Hepatocyte (in vitro differentiated cells): ENCODE measurements around the gene PITX3. TPM values are rescaled to one million over a fixed set of nuclear protein-coding genes. Genes with fewer than 3 reads are reported as not detected.

Experiments
- DNase-seq: peaks from one replicate; pipeline ENCODE4 v3.0.0-alpha.2; 2016; ENCODE audit warnings: low spot score
- H2AFZ ChIP-seq: fragments of 200-600 bp; sonication (generic); 2 replicates; pipeline ENCODE4 v1.6.0; 2016; ENCODE audit warnings: antibody characterized with exemption, mild to moderate bottlenecking
- H3K27ac ChIP-seq: fragments of 200-600 bp; sonication (generic); 2 replicates; pipeline ENCODE4 v1.5.1; 2016; ENCODE audit warnings: mild to moderate bottlenecking
- H3K27me3 ChIP-seq: fragments of 200-600 bp; sonication (generic); 2 replicates; pipeline ENCODE4 v1.6.1; 2016
- H3K36me3 ChIP-seq: fragments of 200-600 bp; sonication (generic); replicated peaks from 2 replicates; pipeline ENCODE4 v1.5.1; 2016; ENCODE audit warnings: low read depth; ENCODE audit not compliant: insufficient read depth
- H3K4me1 ChIP-seq: fragments of 200-600 bp; sonication (generic); 2 replicates; pipeline ENCODE4 v1.5.1; 2016; ENCODE audit warnings: mild to moderate bottlenecking, moderate library complexity; ENCODE audit not compliant: insufficient read depth
- H3K4me2 ChIP-seq: fragments of 200-600 bp; sonication (generic); 2 replicates; pipeline ENCODE4 v1.6.0; 2016
- H3K4me3 ChIP-seq: fragments of 200-600 bp; sonication (generic); 2 replicates; pipeline ENCODE4 v1.5.1; 2016; ENCODE audit warnings: mild to moderate bottlenecking
- H3K79me2 ChIP-seq: fragments of 200-600 bp; sonication (generic); 2 replicates; pipeline ENCODE4 v1.6.0; 2017; ENCODE audit warnings: mild to moderate bottlenecking
- H3K9me2 ChIP-seq: fragments of 200-600 bp; sonication (generic); replicated peaks from 2 replicates; pipeline ENCODE4 v1.6.0; 2017; ENCODE audit warnings: mild to moderate bottlenecking; ENCODE audit not compliant: insufficient read depth
- H3K9me3 ChIP-seq: fragments of 200-600 bp; sonication (generic); 2 replicates; pipeline ENCODE4 v1.5.1; 2016; ENCODE audit warnings: low read depth, mild to moderate bottlenecking
- H4K20me1 ChIP-seq: fragments of 200-600 bp; sonication (generic); 2 replicates; pipeline ENCODE4 v1.6.0; 2016; ENCODE audit warnings: mild to moderate bottlenecking; ENCODE audit not compliant: insufficient read depth, poor library complexity, severe bottlenecking
- CTCF ChIP-seq: fragments of 200-600 bp; sonication (generic); IDR thresholded peaks from 2 replicates; pipeline ENCODE4 v1.5.1; 2016; ENCODE audit warnings: antibody characterized with exemption, mild to moderate bottlenecking; ENCODE audit not compliant: poor library complexity
- EZH2 ChIP-seq: fragments of 200-600 bp; sonication (generic); IDR thresholded peaks from 2 replicates; pipeline ENCODE4 v1.6.1; 2016; ENCODE audit warnings: antibody characterized with exemption, mild to moderate bottlenecking, borderline replicate concordance
- EZH2phosphoT487 ChIP-seq: fragments of 200-600 bp; sonication (generic); IDR thresholded peaks from one replicate; pipeline ENCODE4 v1.6.1; 2018; ENCODE audit warnings: antibody characterized with exemption, mild to moderate bottlenecking, low read depth, moderate library complexity; ENCODE audit not compliant: unreplicated experiment, severe bottlenecking
- WGBS: methylation state at CpG from one replicate; pipeline ENCODE4 v1.1.6; 2016; ENCODE audit warnings: low lambda C conversion rate; ENCODE audit errors: missing lambda C conversion rate; 5-methylcytosine and 5-hydroxymethylcytosine counted together
- polyA plus RNA-seq: library from polyadenylated mRNA; unstranded; fragments of >200 nt; fragmentation: Nextera tagmentation; extraction: Ambion mirVana; gene quantifications from 2 replicates; pipeline ENCODE4 v1.2.1, GENCODE V29; 2016
- total RNA-seq: library from RNA; depleted of rRNA; stranded (reverse); fragments of >200 nt; gene quantifications from 2 replicates; pipeline ENCODE4 v1.2.3, GENCODE V29; 2014

Gene PITX3
- total and polyA plus RNA-seq, 2 experiments from 2014 or later, result 0.52 TPM; not detected in 1

DNA sequence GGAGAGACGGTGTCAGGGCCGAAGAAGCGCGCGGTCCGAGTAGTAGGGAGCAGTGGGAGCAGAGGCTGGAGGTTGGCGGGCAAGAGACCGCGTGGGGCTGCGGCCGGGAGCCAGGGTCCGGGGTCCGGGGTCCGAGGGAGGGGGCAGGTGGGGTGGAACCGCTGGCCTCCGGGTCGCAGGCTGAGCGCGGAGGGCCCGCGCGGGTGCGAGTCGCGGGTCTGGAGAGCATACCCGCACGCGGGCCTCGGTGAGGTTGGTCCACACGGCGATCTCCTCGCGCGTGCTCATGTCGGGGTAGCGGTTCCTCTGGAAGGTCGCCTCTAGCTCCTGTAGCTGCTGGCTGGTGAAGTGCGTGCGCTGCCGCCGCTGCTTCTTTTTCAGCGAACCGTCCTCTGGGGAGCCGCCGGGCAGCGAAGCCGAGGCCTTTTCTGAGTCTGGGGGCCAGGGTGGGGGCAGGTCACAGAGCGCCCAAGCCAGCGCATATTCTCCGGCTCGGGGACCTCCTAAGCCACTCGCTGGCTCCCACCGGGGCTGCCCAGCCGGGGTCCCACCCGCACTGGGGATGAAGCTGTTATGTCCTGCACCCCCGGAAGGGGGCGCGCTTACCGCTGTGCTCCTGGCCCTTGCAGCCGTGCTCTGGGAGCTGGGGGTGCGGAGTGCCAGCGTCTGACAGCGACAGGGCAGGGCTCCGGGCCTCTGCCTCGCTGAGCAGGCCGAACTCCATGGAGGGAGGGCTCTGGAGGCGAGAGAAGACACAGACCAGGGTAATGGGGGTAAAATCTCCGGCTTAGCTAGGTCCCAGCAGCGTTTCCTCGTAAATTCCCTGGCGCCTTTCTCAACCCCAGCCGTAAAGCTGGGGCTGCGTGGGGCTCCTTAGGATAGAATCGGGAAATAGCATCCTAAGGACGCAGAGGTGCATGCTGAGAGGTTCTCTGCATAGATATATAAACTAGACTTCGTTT, 9.7 kb downstream of the PITX3 start:
- Histone ChIP-seq H3K36me3 (no peaks in the 10 kb centered on the region), H4K20me1 (no peaks in the 10 kb centered on the region), H3K4me3 (peak overlapping the region; percentile 39), H2AFZ (peak overlapping the region; percentile 76), H3K9me2 (no peaks in the 10 kb centered on the region), H3K27me3 (peaks cover 71% of the 10 kb centered on the region), H3K9me3 (no peaks in the 10 kb centered on the region), H3K4me2 (peak overlapping the region; percentile 98), H3K27ac (no peak overlapping the region), H3K4me1 (peaks cover 19% of the 10 kb centered on the region), H3K79me2 (no peaks in the 10 kb centered on the region)
- 18% methylated on average over 51 of the region's 76 CpGs for WGBS
- peak; percentile 67 for TF ChIP-seq CTCF
- TF ChIP-seq EZH2, result no peak
- TF ChIP-seq EZH2phosphoT487, result no peak
- peak; percentile 60 for DNase-seq

DNA sequence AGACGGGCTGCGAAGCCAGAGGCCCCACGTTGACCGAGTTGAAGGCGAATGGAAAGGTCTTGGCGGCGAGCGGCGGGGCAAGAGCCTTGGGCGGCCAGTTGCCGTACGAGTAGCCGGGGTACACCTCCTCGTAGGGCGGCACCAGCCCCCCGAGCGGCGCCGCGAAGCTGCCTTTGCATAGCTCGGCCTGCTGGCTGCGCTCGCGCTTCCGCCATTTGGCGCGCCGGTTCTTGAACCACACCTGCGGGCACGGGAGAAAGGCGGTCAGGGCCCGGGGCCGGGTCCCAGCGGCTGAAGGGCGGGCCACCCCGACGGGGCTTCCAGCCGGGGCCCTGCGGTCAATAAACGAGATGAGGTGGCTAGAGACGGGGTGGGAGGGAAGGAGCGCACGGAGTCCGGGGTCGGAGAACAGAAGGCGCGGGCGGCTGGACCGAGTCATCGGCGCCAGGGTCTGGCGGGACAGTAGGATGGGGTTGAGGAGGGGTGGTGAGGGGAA, 10.4 kb downstream of the PITX3 start:
- H3K27me3 ChIP-seq, result peaks cover 69% of the 10 kb centered on the region

GRCh38 chr10:102230264-102230860, 10.9 kb downstream of the PITX3 start:
- Histone ChIP-seq H3K36me3 (no peaks in the 10 kb centered on the region), H3K79me2 (no peaks in the 10 kb centered on the region), H3K27me3 (peaks cover 69% of the 10 kb centered on the region), H3K9me2 (no peaks in the 10 kb centered on the region), H3K27ac (no peak overlapping the region), H3K4me3 (peak overlapping the region; percentile 39), H3K4me2 (peak overlapping the region; percentile 98), H2AFZ (peak overlapping the region; percentile 76), H3K9me3 (no peaks in the 10 kb centered on the region), H3K4me1 (peaks cover 24% of the 10 kb centered on the region), H4K20me1 (no peaks in the 10 kb centered on the region)
- TF ChIP-seq EZH2phosphoT487 (no peak), CTCF (no peak), EZH2 (peak; percentile 56)
- 2% methylated on average over 40 of the region's 50 CpGs for WGBS
- DNase-seq, result peak; percentile 69

More for the DNA sequence above, 10.4 kb downstream of the PITX3 start:
- Histone ChIP-seq H4K20me1 (no peaks in the 10 kb centered on the region), H2AFZ (peak overlapping the region; percentile 76), H3K4me3 (peak overlapping the region; percentile 39), H3K9me2 (no peaks in the 10 kb centered on the region), H3K79me2 (no peaks in the 10 kb centered on the region), H3K4me2 (peak overlapping the region; percentile 98), H3K4me1 (peaks cover 19% of the 10 kb centered on the region), H3K27ac (no peak overlapping the region), H3K9me3 (no peaks in the 10 kb centered on the region), H3K36me3 (no peaks in the 10 kb centered on the region)
- peak; percentile 87 for TF ChIP-seq EZH2
- peak; percentile 40 for TF ChIP-seq CTCF
- peak; percentile 93 for TF ChIP-seq EZH2phosphoT487
- peak; percentile 65 for DNase-seq
- 2% methylated on average over 40 of the region's 52 CpGs for WGBS
